Neural progenitor cell (in vitro differentiated cells): ENCODE results near the gene SIRT7. TPM values are rescaled to one million over a fixed set of nuclear protein-coding genes. Genes with fewer than 3 reads are reported as not detected.

Source experiments
- DNase-seq: peaks from one replicate; pipeline ENCODE4 v3.0.0-alpha.2; 2016; ENCODE audit warnings: low spot score
- H2AFZ ChIP-seq: fragments of 200-600 bp; sonication (generic); replicated peaks from 2 replicates; pipeline ENCODE4 v1.6.1; 2016; ENCODE audit warnings: antibody characterized with exemption
- H3F3A ChIP-seq: fragments of 200-600 bp; sonication (generic); 2 replicates; pipeline ENCODE4 v1.6.1; 2016; ENCODE audit warnings: antibody characterized with exemption, low read depth
- H3K27ac ChIP-seq: fragments of 200-600 bp; sonication (generic); 2 replicates; pipeline ENCODE4 v1.5.1; 2016; ENCODE audit warnings: mild to moderate bottlenecking
- H3K27me3 ChIP-seq: fragments of 200-600 bp; sonication (generic); 2 replicates; pipeline ENCODE4 v1.6.1; 2016; ENCODE audit warnings: mild to moderate bottlenecking, moderate library complexity
- H3K36me3 ChIP-seq: fragments of 200-600 bp; sonication (generic); 2 replicates; pipeline ENCODE4 v1.5.1; 2016
- H3K4me1 ChIP-seq: fragments of 200-600 bp; sonication (generic); 2 replicates; pipeline ENCODE4 v1.6.1; 2016; ENCODE audit warnings: mixed run types
- H3K4me2 ChIP-seq: fragments of 200-600 bp; sonication (generic); 2 replicates; pipeline ENCODE4 v1.6.1; 2016
- H3K4me3 ChIP-seq: fragments of 200-600 bp; sonication (generic); 2 replicates; pipeline ENCODE4 v1.5.1; 2016
- H3K79me2 ChIP-seq: fragments of 200-600 bp; sonication (generic); 2 replicates; pipeline ENCODE4 v1.6.1; 2016; ENCODE audit warnings: low read depth
- H3K9ac ChIP-seq: fragments of 200-600 bp; sonication (generic); 2 replicates; pipeline ENCODE4 v1.6.1; 2016
- H3K9me3 ChIP-seq: fragments of 200-600 bp; sonication (generic); 2 replicates; pipeline ENCODE4 v1.5.1; 2016; ENCODE audit warnings: low read depth
- H4K20me1 ChIP-seq: fragments of 200-600 bp; sonication (generic); 2 replicates; pipeline ENCODE4 v1.6.1; 2016; ENCODE audit warnings: low read depth
- H3K27ac Mint-ChIP-seq: 3 replicates; pipeline ENCODE4 v1.8.0; 2021; ENCODE audit warnings: mixed read lengths
- H3K27me3 Mint-ChIP-seq: 2 replicates; pipeline ENCODE4 v1.8.0; 2022; ENCODE audit warnings: low read depth, mild to moderate bottlenecking, inconsistent platforms, moderate library complexity, mixed read lengths; ENCODE audit not compliant: insufficient read depth
- H3K36me3 Mint-ChIP-seq: 3 replicates; pipeline ENCODE4 v1.8.0; 2021; ENCODE audit warnings: mixed read lengths
- H3K4me1 Mint-ChIP-seq: 3 replicates; pipeline ENCODE4 v1.8.0; 2021; ENCODE audit warnings: mixed read lengths
- H3K4me3 Mint-ChIP-seq: 3 replicates; pipeline ENCODE4 v1.8.0; 2021; ENCODE audit warnings: mild to moderate bottlenecking, moderate library complexity, mixed read lengths
- H3K9me3 Mint-ChIP-seq: 3 replicates; pipeline ENCODE4 v1.8.0; 2020; ENCODE audit warnings: mixed read lengths
- CTCF ChIP-seq: fragments of 200-600 bp; sonication (generic); IDR thresholded peaks from 2 replicates; pipeline ENCODE4 v1.5.1; 2017; ENCODE audit warnings: antibody characterized with exemption, mild to moderate bottlenecking
- EZH2 ChIP-seq: fragments of 200-600 bp; sonication (generic); IDR thresholded peaks from 2 replicates; pipeline ENCODE4 v1.6.1; 2017; ENCODE audit warnings: antibody characterized with exemption, mild to moderate bottlenecking, moderate library complexity
- EZH2phosphoT487 ChIP-seq: fragments of 200-600 bp; sonication (generic); IDR thresholded peaks from 2 replicates; pipeline ENCODE4 v1.6.1; 2017; ENCODE audit warnings: antibody characterized with exemption
- total RNA-seq: library from RNA; depleted of rRNA; stranded (reverse); fragments of >200 nt; gene quantifications from 2 replicates; pipeline ENCODE4 v1.2.3, GENCODE V29; 2015; ENCODE audit warnings: low replicate concordance

SIRT7 gene
- total RNA-seq, 1 donor from 2014 or later: 5.1 TPM

DNA sequence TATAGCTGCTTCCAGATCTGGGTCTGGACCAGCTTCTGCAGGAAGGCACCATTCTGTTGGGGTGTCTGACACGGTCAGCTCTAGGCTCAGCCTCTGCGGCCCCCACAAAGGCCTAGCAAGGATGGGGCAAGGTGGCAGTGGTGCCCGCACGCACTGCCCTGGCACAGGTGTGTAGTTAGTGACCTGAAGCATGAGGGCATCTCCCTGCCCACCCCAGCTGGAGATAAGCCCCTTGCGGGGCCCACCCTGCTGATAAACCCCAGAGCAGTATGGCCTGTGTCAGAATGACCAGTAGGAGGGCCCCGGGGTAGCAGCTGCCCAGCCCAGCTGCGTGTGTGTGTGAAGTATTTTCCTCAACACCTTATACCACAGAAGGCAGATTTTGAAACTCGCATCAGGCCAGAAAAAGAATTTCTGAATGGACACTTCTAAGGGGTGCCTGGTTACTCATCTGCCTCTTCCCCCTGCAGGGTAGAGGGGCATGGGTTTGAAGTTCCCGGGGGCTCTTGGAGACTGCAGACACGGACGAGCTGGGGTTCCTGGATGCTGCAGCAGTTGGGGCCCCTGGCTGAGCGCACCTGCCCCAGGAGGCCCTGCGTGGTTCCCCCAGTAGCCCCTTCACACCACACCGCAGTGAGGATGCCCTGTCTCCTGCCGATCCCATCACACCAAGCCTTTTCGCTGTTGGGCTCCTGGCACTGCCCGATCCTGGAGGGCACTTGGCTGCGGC lies 51.4 kb downstream of the SIRT7 start:
- Mint-ChIP-seq H3K4me3 (no peak overlapping the region), H3K27me3 (peaks cover 7% of the 10 kb centered on the region), H3K4me1 (peaks cover 14% of the 10 kb centered on the region), H3K36me3 (peaks cover 6% of the 10 kb centered on the region), H3K9me3 (no peaks in the 10 kb centered on the region), H3K27ac (no peak overlapping the region)
- Histone ChIP-seq H3K27me3 (no peaks in the 10 kb centered on the region), H3K4me1 (peaks cover 9% of the 10 kb centered on the region), H3K4me3 (no peak overlapping the region), H3F3A (peaks cover 59% of the 10 kb centered on the region), H3K9me3 (no peaks in the 10 kb centered on the region), H4K20me1 (peaks cover 52% of the 10 kb centered on the region), H3K4me2 (no peak overlapping the region), H3K36me3 (no peaks in the 10 kb centered on the region), H3K9ac (no peak overlapping the region), H3K27ac (peak overlapping the region; percentile 39), H3K79me2 (peaks cover 45% of the 10 kb centered on the region), H2AFZ (no peak overlapping the region)
- DNase-seq: no peak
- TF ChIP-seq EZH2phosphoT487 (no peak), EZH2 (no peak)

GRCh38 chr17:81865733-81866439 lies 52.1 kb downstream of the SIRT7 start:
- H3K27me3 ChIP-seq: no peaks in the 10 kb centered on the region
- H3K27me3 Mint-ChIP-seq: peaks cover 10% of the 10 kb centered on the region
- peaks cover 14% of the 10 kb centered on the region for H3K4me1 Mint-ChIP-seq
- no peak overlapping the region for H2AFZ ChIP-seq
- no peaks in the 10 kb centered on the region for H3K9me3 ChIP-seq
- H3K4me2 ChIP-seq: no peak overlapping the region
- peaks cover 52% of the 10 kb centered on the region for H4K20me1 ChIP-seq
- no peak overlapping the region for H3K4me3 ChIP-seq
- H3K36me3 Mint-ChIP-seq: peaks cover 6% of the 10 kb centered on the region
- peaks cover 9% of the 10 kb centered on the region for H3K4me1 ChIP-seq
- H3K27ac Mint-ChIP-seq: no peak overlapping the region
- TF ChIP-seq CTCF (no peak), EZH2 (no peak), EZH2phosphoT487 (no peak)
- no peak overlapping the region for H3K9ac ChIP-seq
- no peak overlapping the region for H3K27ac ChIP-seq
- H3F3A ChIP-seq: peaks cover 65% of the 10 kb centered on the region
- H3K79me2 ChIP-seq: peaks cover 46% of the 10 kb centered on the region
- no peak for DNase-seq
- H3K4me3 Mint-ChIP-seq: peak overlapping the region; percentile 38
- no peaks in the 10 kb centered on the region for H3K36me3 ChIP-seq
- no peaks in the 10 kb centered on the region for H3K9me3 Mint-ChIP-seq

- no peak for TF ChIP-seq CTCF
- TF ChIP-seq EZH2: no peak
- TF ChIP-seq EZH2phosphoT487: no peak
- H3F3A ChIP-seq: peaks cover 63% of the 10 kb centered on the region
- H3K4me1 ChIP-seq: peaks cover 9% of the 10 kb centered on the region
- H3K36me3 Mint-ChIP-seq: peaks cover 6% of the 10 kb centered on the region
- peak overlapping the region; percentile 38 for H3K4me3 Mint-ChIP-seq
- peaks cover 11% of the 10 kb centered on the region for H3K27me3 Mint-ChIP-seq
- H2AFZ ChIP-seq: no peak overlapping the region
- no peak overlapping the region for H3K27ac ChIP-seq
- no peak for DNase-seq
- no peaks in the 10 kb centered on the region for H3K27me3 ChIP-seq
- H3K27ac Mint-ChIP-seq: no peak overlapping the region
- no peak overlapping the region for H3K9ac ChIP-seq
- H3K79me2 ChIP-seq: peaks cover 42% of the 10 kb centered on the region
- no peak overlapping the region for H3K4me3 ChIP-seq
- H3K4me1 Mint-ChIP-seq: peaks cover 16% of the 10 kb centered on the region
- no peaks in the 10 kb centered on the region for H3K36me3 ChIP-seq
- H3K9me3 ChIP-seq: no peaks in the 10 kb centered on the region
- no peak overlapping the region for H3K4me2 ChIP-seq
- peaks cover 50% of the 10 kb centered on the region for H4K20me1 ChIP-seq
- H3K9me3 Mint-ChIP-seq: no peaks in the 10 kb centered on the region
Observed at GRCh38 chr17:81865358-81865732, 52.6 kb downstream of the SIRT7 start.
